Fibroblast of skin of right biceps (primary cell): ENCODE results near the gene LALBA.
"Not testable (repeated sequence)": the region's sequence is repeated elsewhere in the genome, so short reads cannot be mapped to it uniquely, and the experiment has no call there.

Experiments
- DNase-seq: peaks from one replicate; pipeline ENCODE4 v3.0.0-alpha.2; 2013

Gene LALBA

GRCh38 chr12:48527891-48528670 is 41.8 kb downstream of the LALBA start:
- no peak for DNase-seq

GRCh38 chr12:48525332-48525731 is 44.5 kb downstream of the LALBA start, which contains the start of gene OR8S1:
TSS of gene OR8S1 (plus strand) at chr12:48525632. CDS start at chr12:48525632, 0 bp downstream.
- no peak for DNase-seq

GRCh38 chr12:48520381-48520780 is 49.5 kb downstream of the LALBA start:
- DNase-seq = not testable (repeated sequence)
